Activated CD4-positive, CD25-positive, alpha-beta regulatory T cell treated with anti-CD3 and anti-CD28 coated beads, Interleukin-2, amount 50 U/mL, for 72 hours (primary cell): ENCODE data around the gene PCSK7.
A peak's percentile ranks its signal among the peaks of the same experiment; 100 is the strongest.

Experiments
- DNase-seq: peaks from one replicate; pipeline ENCODE4 v3.0.0; 2021

Gene PCSK7

GRCh38 chr11:117180020-117180419 is 51.9 kb downstream of the PCSK7 start:
- no peak for DNase-seq

- peak; percentile 61 for DNase-seq
Measured at GRCh38 chr11:117179048-117179999, 52.5 kb downstream of the PCSK7 start.

GRCh38 chr11:117178210-117179034 is 53.5 kb downstream of the PCSK7 start, which contains the start of gene SIDT2:
SIDT2 (plus strand) TSS chr11:117178743; CDS start chr11:117179264, 521 bp downstream.
- DNase-seq = peak; percentile 82

- DNase-seq = no peak
Measured at GRCh38 chr11:117177534-117178209, 54.2 kb downstream of the PCSK7 start.

- no peak for DNase-seq
Measured at GRCh38 chr11:117176186-117176585, 55.7 kb downstream of the PCSK7 start.

GRCh38 chr11:117175781-117176180 is 56.1 kb downstream of the PCSK7 start:
- no peak for DNase-seq

- no peak for DNase-seq
Measured at GRCh38 chr11:117175104-117175503, 56.8 kb downstream of the PCSK7 start.

- no peak for DNase-seq
Measured at GRCh38 chr11:117172724-117173421, 59.0 kb downstream of the PCSK7 start.

- no peak for DNase-seq
Measured at GRCh38 chr11:117171404-117172061, 60.3 kb downstream of the PCSK7 start.

GRCh38 chr11:117171007-117171403 is 60.9 kb downstream of the PCSK7 start:
- DNase-seq = no peak

GRCh38 chr11:117170210-117170609 is 61.7 kb downstream of the PCSK7 start:
- no peak for DNase-seq

- DNase-seq = no peak
Measured at GRCh38 chr11:117169736-117170135, 62.1 kb downstream of the PCSK7 start.

- no peak for DNase-seq
Measured at GRCh38 chr11:117166491-117166890, 65.4 kb downstream of the PCSK7 start.

- DNase-seq = no peak
Measured at GRCh38 chr11:117160826-117161225, 71.0 kb downstream of the PCSK7 start.

- DNase-seq = no peak
Measured at GRCh38 chr11:117159892-117160291, 72.0 kb downstream of the PCSK7 start.

- no peak for DNase-seq
Measured at GRCh38 chr11:117157507-117157906, 74.4 kb downstream of the PCSK7 start.

- no peak for DNase-seq
Measured at GRCh38 chr11:117154468-117154867, 77.4 kb downstream of the PCSK7 start.
